Panc1 (cell line): ENCODE results near the gene WDR90. TPM values are rescaled to one million over a fixed set of nuclear protein-coding genes. Genes with fewer than 3 reads are reported as not detected.

Experiments
- ATAC-seq: fragments of 200-7000 bp; cut with Tn5 transposase; 2 replicates; pipeline ENCODE4 v1.9.1; 2020; ENCODE audit warnings: mild to moderate bottlenecking, moderate library complexity
- BruUV-seq: library from RNA; stranded (reverse); fragments of 400-500 nt; replicated peaks from 2 replicates; lab custom pipeline; 2021; lab: Mats Ljungman, UMichigan
- CTCF ChIA-PET: fragments of 300-600 bp; sonication (Branson Sonifier 250); formaldehyde crosslinking; loops from one replicate; lab custom pipeline; 2022; ENCODE audit warnings: antibody characterized with exemption; lab: Charles Lee
- POLR2A ChIA-PET: fragments of 300-600 bp; sonication (Branson Sonifier 250); formaldehyde crosslinking; loops from one replicate; lab custom pipeline; 2022; ENCODE audit warnings: antibody characterized with exemption; lab: Charles Lee
- DNase-seq: peaks from one replicate; pipeline ENCODE4 v3.0.0-alpha.2; 2010; ENCODE audit warnings: low read depth, low spot score
- H3K27ac ChIP-seq: 2 replicates; pipeline ENCODE4 v1.5.1; 2011; ENCODE audit warnings: mild to moderate bottlenecking, low read length, inconsistent platforms
- H3K27me3 ChIP-seq: fragments of 200-500 bp; sonication (Bioruptor generic); 2 replicates; pipeline ENCODE4 v1.6.0; 2014; ENCODE audit warnings: low read length, inconsistent platforms; ENCODE audit not compliant: control insufficient read depth, insufficient read depth
- H3K36me3 ChIP-seq: fragments of 200-500 bp; sonication (Bioruptor generic); 2 replicates; pipeline ENCODE4 v1.5.1; 2014; ENCODE audit warnings: inconsistent platforms, mild to moderate bottlenecking, low read length, moderate library complexity; ENCODE audit not compliant: control insufficient read depth, insufficient read depth
- H3K4me1 ChIP-seq: 2 replicates; pipeline ENCODE4 v1.5.1; 2011; ENCODE audit warnings: inconsistent platforms, mild to moderate bottlenecking, low read length, moderate library complexity; ENCODE audit not compliant: control insufficient read depth, insufficient read depth
- H3K4me3 ChIP-seq, 2 experiments: 2 replicates each; pipeline ENCODE4 v1.5.1; 2011 to 2012; ENCODE audit warnings: low read depth in 2 of 2, low read length in 2 of 2, mild to moderate bottlenecking in 2 of 2, inconsistent platforms in 1 of 2, moderate library complexity in 1 of 2
- H3K9me3 ChIP-seq: fragments of 200-500 bp; sonication (Bioruptor generic); 2 replicates; pipeline ENCODE4 v1.5.1; 2014; ENCODE audit warnings: low read depth, mild to moderate bottlenecking, inconsistent platforms, low read length, moderate library complexity; ENCODE audit not compliant: control insufficient read depth, insufficient read depth
- POLR2AphosphoS5 ChIP-seq: IDR thresholded peaks from 2 replicates; pipeline ENCODE4 v1.6.1; 2012; ENCODE audit warnings: mild to moderate bottlenecking, low read depth, low read length, moderate library complexity
- SIN3A ChIP-seq: IDR thresholded peaks from 2 replicates; pipeline ENCODE4 v1.6.1; 2012; ENCODE audit warnings: low read depth, mild to moderate bottlenecking, low read length, moderate library complexity, borderline replicate concordance; ENCODE audit not compliant: insufficient read depth
- TCF7L2 ChIP-seq: IDR thresholded peaks from 2 replicates; pipeline ENCODE4 v1.6.1; 2011; ENCODE audit warnings: mild to moderate bottlenecking, low read depth, low read length, inconsistent platforms
- in situ Hi-C: cut with HindIII; loops from 2 replicates; pipeline ENCODE4 v1.10.0; 2016; ENCODE audit warnings: low sequenced_read_pairs, low pct_unique_long_range_greater_than_20kb
- intact Hi-C: fragments of 100-400 bp; cut with micrococcal nuclease; formaldehyde crosslinking; loops from one replicate; pipeline ENCODE4 v1.10.0; 2022; ENCODE audit not compliant: unreplicated experiment
- total RNA-seq: library from RNA; stranded (reverse); gene quantifications from one replicate; pipeline ENCODE4 v1.2.1, GENCODE V29; 2021; ENCODE audit not compliant: unreplicated experiment
- TF ChIP-seq, protein P1 (sequence below), 2 experiments: IDR thresholded peaks; 2 replicates each; pipeline ENCODE4 v1.6.1; 2011 to 2012; ENCODE audit warnings: low read depth in 2 of 2, control low read depth in 1 of 2, low read length in 1 of 2, mild to moderate bottlenecking in 1 of 2, moderate library complexity in 1 of 2; ENCODE audit not compliant: insufficient read depth in 1 of 2
- TF ChIP-seq, protein P2 (sequence below): fragments of 450-650 bp; IDR thresholded peaks from 2 replicates; pipeline ENCODE4 v1.5.1; 2017; ENCODE audit warnings: mild to moderate bottlenecking

The WDR90 gene
- total RNA-seq, 1 experiment from 2014 or later = 58.9 TPM

DNA sequence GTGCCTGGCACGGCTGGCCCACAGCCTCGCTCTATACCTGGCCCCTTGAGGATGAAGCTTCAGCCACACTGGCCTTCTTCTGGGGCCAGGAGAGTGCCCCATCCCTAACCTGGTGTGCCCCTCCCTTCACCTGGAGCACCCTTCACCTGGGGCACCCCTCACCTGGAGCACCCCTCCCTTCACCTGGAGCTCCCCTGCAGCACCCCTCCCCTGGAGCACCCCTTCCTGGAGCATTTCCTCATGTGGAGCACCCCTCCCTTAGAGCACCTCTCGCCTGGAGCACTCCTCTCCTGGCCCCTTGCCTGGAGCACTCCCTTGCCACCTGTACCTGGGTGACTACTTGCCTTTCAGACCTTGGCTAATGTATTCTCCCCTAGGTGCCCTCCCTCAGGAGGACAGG, 58.9 kb downstream of the WDR90 start:
- H3K4me3 ChIP-seq = no peak overlapping the region
- intact Hi-C loops (no loop called here), in situ Hi-C loops (no loop called here)
- H3K9me3 ChIP-seq = no peaks in the 10 kb centered on the region
- ChIA-PET CTCF (no interaction called here), POLR2A (no interaction called here)
- TF ChIP-seq POLR2AphosphoS5 (no peak), SIN3A (no peak), TCF7L2 (no peak)
- TF ChIP-seq, protein P1, sequence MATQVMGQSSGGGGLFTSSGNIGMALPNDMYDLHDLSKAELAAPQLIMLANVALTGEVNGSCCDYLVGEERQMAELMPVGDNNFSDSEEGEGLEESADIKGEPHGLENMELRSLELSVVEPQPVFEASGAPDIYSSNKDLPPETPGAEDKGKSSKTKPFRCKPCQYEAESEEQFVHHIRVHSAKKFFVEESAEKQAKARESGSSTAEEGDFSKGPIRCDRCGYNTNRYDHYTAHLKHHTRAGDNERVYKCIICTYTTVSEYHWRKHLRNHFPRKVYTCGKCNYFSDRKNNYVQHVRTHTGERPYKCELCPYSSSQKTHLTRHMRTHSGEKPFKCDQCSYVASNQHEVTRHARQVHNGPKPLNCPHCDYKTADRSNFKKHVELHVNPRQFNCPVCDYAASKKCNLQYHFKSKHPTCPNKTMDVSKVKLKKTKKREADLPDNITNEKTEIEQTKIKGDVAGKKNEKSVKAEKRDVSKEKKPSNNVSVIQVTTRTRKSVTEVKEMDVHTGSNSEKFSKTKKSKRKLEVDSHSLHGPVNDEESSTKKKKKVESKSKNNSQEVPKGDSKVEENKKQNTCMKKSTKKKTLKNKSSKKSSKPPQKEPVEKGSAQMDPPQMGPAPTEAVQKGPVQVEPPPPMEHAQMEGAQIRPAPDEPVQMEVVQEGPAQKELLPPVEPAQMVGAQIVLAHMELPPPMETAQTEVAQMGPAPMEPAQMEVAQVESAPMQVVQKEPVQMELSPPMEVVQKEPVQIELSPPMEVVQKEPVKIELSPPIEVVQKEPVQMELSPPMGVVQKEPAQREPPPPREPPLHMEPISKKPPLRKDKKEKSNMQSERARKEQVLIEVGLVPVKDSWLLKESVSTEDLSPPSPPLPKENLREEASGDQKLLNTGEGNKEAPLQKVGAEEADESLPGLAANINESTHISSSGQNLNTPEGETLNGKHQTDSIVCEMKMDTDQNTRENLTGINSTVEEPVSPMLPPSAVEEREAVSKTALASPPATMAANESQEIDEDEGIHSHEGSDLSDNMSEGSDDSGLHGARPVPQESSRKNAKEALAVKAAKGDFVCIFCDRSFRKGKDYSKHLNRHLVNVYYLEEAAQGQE (IDR thresholded peaks at IDR 0.05; ENCODE audit: insufficient read depth in 1 of 2, low read depth in 2 of 2, low read length in 1 of 2) = no peak
- BruUV-seq = no TSS peak
- H3K4me1 ChIP-seq = peaks cover 29% of the 10 kb centered on the region
- H3K27ac ChIP-seq = no peak overlapping the region
- H3K27me3 ChIP-seq = no peaks in the 10 kb centered on the region
- DNase-seq (no peak), ATAC-seq (no peak)
- H3K36me3 ChIP-seq = peaks cover 5% of the 10 kb centered on the region; the same call in 1 of the 2 replicates

DNA sequence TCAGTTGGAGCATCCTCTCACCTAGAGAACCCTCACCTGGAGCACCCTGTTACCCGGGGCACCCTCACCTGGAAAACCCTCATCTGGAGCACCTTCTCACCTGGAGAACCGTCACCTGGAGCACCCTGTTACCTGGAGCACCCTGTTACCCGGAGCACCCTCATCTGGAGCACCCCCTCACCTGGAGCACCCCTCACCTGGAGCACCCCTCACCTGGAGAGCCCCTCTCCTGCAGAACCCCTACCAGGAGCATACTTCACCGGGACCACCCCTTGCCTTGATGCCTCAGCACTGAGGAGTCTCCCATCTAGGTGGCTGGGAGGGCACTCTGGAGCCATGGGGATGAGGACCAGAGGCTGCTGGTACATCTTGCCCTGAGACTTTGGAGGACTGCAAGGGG, 59.8 kb downstream of the WDR90 start:
- Histone ChIP-seq H3K27me3 (no peaks in the 10 kb centered on the region), H3K27ac (no peak overlapping the region), H3K4me1 (peaks cover 34% of the 10 kb centered on the region), H3K9me3 (no peaks in the 10 kb centered on the region), H3K36me3 (peaks cover 5% of the 10 kb centered on the region; the same call in 1 of the 2 replicates), H3K4me3 (no peak overlapping the region)
- ATAC-seq (no peak), DNase-seq (no peak)
- ChIA-PET CTCF (interaction anchor here (1.9 kb wide), 1 partner anchor 76 kb away, joined by 4 read pairs; no protein-coding TSS in a partner anchor), POLR2A (no interaction called here)
- no TSS peak for BruUV-seq
- intact Hi-C loops = no loop called here
- in situ Hi-C loops = no loop called here
- TF ChIP-seq, protein P2, sequence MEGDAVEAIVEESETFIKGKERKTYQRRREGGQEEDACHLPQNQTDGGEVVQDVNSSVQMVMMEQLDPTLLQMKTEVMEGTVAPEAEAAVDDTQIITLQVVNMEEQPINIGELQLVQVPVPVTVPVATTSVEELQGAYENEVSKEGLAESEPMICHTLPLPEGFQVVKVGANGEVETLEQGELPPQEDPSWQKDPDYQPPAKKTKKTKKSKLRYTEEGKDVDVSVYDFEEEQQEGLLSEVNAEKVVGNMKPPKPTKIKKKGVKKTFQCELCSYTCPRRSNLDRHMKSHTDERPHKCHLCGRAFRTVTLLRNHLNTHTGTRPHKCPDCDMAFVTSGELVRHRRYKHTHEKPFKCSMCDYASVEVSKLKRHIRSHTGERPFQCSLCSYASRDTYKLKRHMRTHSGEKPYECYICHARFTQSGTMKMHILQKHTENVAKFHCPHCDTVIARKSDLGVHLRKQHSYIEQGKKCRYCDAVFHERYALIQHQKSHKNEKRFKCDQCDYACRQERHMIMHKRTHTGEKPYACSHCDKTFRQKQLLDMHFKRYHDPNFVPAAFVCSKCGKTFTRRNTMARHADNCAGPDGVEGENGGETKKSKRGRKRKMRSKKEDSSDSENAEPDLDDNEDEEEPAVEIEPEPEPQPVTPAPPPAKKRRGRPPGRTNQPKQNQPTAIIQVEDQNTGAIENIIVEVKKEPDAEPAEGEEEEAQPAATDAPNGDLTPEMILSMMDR = no peak
- TF ChIP-seq TCF7L2 = no peak
- no peak for TF ChIP-seq SIN3A
- TF ChIP-seq POLR2AphosphoS5 = no peak
- TF ChIP-seq, protein P1 (IDR thresholded peaks at IDR 0.05; ENCODE audit: insufficient read depth in 1 of 2, low read depth in 2 of 2, low read length in 1 of 2) = no peak
